ENCODE results near the gene WDR82. TPM values are rescaled to one million over a fixed set of nuclear protein-coding genes. Genes with fewer than 3 reads are reported as not detected.

WDR82 gene
- total RNA-seq, 1 donor from 2014 or later: 49.2 TPM

DNA sequence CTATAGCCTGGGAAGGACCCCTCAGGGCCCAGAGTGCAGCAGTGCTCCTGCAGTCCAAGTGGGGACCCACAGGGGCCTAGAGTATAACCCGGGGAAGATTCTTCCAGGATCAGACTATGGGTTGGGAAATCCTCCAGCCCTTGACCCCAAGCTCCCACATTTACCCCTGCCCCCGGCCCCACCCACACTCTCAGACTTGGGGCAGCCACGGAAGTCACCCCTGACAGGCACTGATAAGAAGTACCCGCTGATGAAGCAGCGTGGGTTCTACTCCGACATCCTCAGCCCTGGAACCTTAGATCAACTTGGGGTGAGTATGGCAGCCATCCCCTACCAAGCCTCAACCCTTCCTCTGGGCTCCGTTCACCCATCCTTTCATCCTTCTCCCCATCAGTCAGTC lies 44.0 kb upstream of the WDR82 start:
- Mint-ChIP-seq H3K27ac (no peak overlapping the region), H3K36me3 (no peaks in the 10 kb centered on the region), H3K27me3 (ENCODE audit: insufficient read depth, low read depth) (peaks cover 17% of the 10 kb centered on the region), H3K4me3 (no peak overlapping the region), H3K4me1 (peaks cover 23% of the 10 kb centered on the region), H3K9me3 (no peaks in the 10 kb centered on the region)
- Histone ChIP-seq H2AFZ (replicated peaks) (no peak overlapping the region), H3K36me3 (no peaks in the 10 kb centered on the region), H3K4me2 (no peak overlapping the region), H3K4me1 (peaks cover 7% of the 10 kb centered on the region), H3F3A (ENCODE audit: low read depth) (peaks cover 15% of the 10 kb centered on the region), H3K27me3 (peaks cover 22% of the 10 kb centered on the region), H3K4me3 (no peak overlapping the region), H3K9ac (no peak overlapping the region), H3K79me2 (ENCODE audit: low read depth) (no peaks in the 10 kb centered on the region), H4K20me1 (ENCODE audit: low read depth) (no peaks in the 10 kb centered on the region), H3K9me3 (ENCODE audit: low read depth) (no peaks in the 10 kb centered on the region), H3K27ac (no peak overlapping the region)
- TF ChIP-seq, protein P1, sequence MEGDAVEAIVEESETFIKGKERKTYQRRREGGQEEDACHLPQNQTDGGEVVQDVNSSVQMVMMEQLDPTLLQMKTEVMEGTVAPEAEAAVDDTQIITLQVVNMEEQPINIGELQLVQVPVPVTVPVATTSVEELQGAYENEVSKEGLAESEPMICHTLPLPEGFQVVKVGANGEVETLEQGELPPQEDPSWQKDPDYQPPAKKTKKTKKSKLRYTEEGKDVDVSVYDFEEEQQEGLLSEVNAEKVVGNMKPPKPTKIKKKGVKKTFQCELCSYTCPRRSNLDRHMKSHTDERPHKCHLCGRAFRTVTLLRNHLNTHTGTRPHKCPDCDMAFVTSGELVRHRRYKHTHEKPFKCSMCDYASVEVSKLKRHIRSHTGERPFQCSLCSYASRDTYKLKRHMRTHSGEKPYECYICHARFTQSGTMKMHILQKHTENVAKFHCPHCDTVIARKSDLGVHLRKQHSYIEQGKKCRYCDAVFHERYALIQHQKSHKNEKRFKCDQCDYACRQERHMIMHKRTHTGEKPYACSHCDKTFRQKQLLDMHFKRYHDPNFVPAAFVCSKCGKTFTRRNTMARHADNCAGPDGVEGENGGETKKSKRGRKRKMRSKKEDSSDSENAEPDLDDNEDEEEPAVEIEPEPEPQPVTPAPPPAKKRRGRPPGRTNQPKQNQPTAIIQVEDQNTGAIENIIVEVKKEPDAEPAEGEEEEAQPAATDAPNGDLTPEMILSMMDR (IDR thresholded peaks at IDR 0.05): no peak
- TF ChIP-seq EZH2 (IDR thresholded peaks at IDR 0.05): no peak
- DNase-seq (ENCODE audit: low spot score): no peak

DNA sequence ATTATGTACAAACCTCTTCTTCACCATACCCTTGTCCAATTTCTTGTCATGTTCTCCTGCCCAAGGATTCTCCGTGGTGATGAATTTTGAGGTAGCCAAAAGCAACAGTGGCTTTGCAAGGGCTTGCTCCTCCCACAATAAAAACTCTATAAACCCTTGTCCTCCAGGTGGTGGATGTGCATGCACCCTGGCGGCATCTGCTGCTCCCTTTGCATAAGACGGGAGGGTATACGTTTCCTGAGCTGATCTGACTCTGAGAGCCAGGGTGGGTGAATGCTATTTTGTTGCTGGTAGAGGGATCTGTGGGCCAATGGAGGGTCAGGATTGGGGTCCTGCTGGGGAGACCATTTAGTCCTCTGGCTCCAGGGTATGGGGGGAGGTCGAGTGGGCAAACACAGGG lies 43.0 kb upstream of the WDR82 start:
- H3K4me1 ChIP-seq: peaks cover 12% of the 10 kb centered on the region
- Mint-ChIP-seq H3K4me3 (no peak overlapping the region), H3K27me3 (ENCODE audit: insufficient read depth, low read depth) (peaks cover 18% of the 10 kb centered on the region), H3K4me1 (peaks cover 33% of the 10 kb centered on the region), H3K36me3 (no peaks in the 10 kb centered on the region), H3K9me3 (no peaks in the 10 kb centered on the region), H3K27ac (peak overlapping the region; percentile 19)
- H3F3A ChIP-seq (ENCODE audit: low read depth): peaks cover 20% of the 10 kb centered on the region
- H2AFZ ChIP-seq (replicated peaks): no peak overlapping the region
- H3K27ac ChIP-seq: no peak overlapping the region
- H3K4me2 ChIP-seq: no peak overlapping the region
- no peak for TF ChIP-seq EZH2 (IDR thresholded peaks at IDR 0.05)
- no peaks in the 10 kb centered on the region for H3K36me3 ChIP-seq
- H3K9ac ChIP-seq: no peak overlapping the region
- H3K27me3 ChIP-seq: peaks cover 22% of the 10 kb centered on the region
- no peak overlapping the region for H3K4me3 ChIP-seq
- no peaks in the 10 kb centered on the region for H3K9me3 ChIP-seq (ENCODE audit: low read depth)
- DNase-seq (ENCODE audit: low spot score): no peak
- no peaks in the 10 kb centered on the region for H3K79me2 ChIP-seq (ENCODE audit: low read depth)
- H4K20me1 ChIP-seq (ENCODE audit: low read depth): no peaks in the 10 kb centered on the region

GRCh38 chr3:52319921-52320595 lies 41.6 kb upstream of the WDR82 start:
- H3K27me3 ChIP-seq: peaks cover 22% of the 10 kb centered on the region
- no peaks in the 10 kb centered on the region for H3K36me3 ChIP-seq
- peak overlapping the region; percentile 9 for H3K4me2 ChIP-seq
- H3K4me1 ChIP-seq: peaks cover 12% of the 10 kb centered on the region
- H3K4me1 Mint-ChIP-seq: peaks cover 47% of the 10 kb centered on the region
- TF ChIP-seq, protein P1 (IDR thresholded peaks at IDR 0.05): no peak
- TF ChIP-seq EZH2 (IDR thresholded peaks at IDR 0.05) (no peak), EZH2phosphoT487 (IDR thresholded peaks at IDR 0.05) (no peak)
- no peaks in the 10 kb centered on the region for H3K9me3 ChIP-seq (ENCODE audit: low read depth)
- no peaks in the 10 kb centered on the region for H3K36me3 Mint-ChIP-seq
- H4K20me1 ChIP-seq (ENCODE audit: low read depth): no peaks in the 10 kb centered on the region
- H3K4me3 Mint-ChIP-seq: no peak overlapping the region
- no peak overlapping the region for H3K9ac ChIP-seq
- no peak overlapping the region for H3K4me3 ChIP-seq
- H3K27ac Mint-ChIP-seq: peak overlapping the region; percentile 34
- DNase-seq (ENCODE audit: low spot score): no peak
- H3K79me2 ChIP-seq (ENCODE audit: low read depth): no peaks in the 10 kb centered on the region
- H3K9me3 Mint-ChIP-seq: no peaks in the 10 kb centered on the region
- peaks cover 21% of the 10 kb centered on the region for H3K27me3 Mint-ChIP-seq (ENCODE audit: insufficient read depth, low read depth)
- H2AFZ ChIP-seq (replicated peaks): peak overlapping the region; percentile 31
- H3F3A ChIP-seq (ENCODE audit: low read depth): peaks cover 20% of the 10 kb centered on the region
- no peak overlapping the region for H3K27ac ChIP-seq

- H3K27me3 ChIP-seq: peaks cover 22% of the 10 kb centered on the region
- peak overlapping the region; percentile 84 for H3K4me2 ChIP-seq
- H3K36me3 ChIP-seq: no peaks in the 10 kb centered on the region
- no peaks in the 10 kb centered on the region for H4K20me1 ChIP-seq (ENCODE audit: low read depth)
- H3K27me3 Mint-ChIP-seq (ENCODE audit: insufficient read depth, low read depth): peaks cover 23% of the 10 kb centered on the region
- no peaks in the 10 kb centered on the region for H3K9me3 Mint-ChIP-seq
- H3K4me1 ChIP-seq: peaks cover 22% of the 10 kb centered on the region
- H3K4me1 Mint-ChIP-seq: peaks cover 64% of the 10 kb centered on the region
- no peaks in the 10 kb centered on the region for H3K79me2 ChIP-seq (ENCODE audit: low read depth)
- no peaks in the 10 kb centered on the region for H3K9me3 ChIP-seq (ENCODE audit: low read depth)
- H3K36me3 Mint-ChIP-seq: no peaks in the 10 kb centered on the region
- no peak overlapping the region for H2AFZ ChIP-seq (replicated peaks)
- TF ChIP-seq, protein P1 (IDR thresholded peaks at IDR 0.05): no peak
- no peak for TF ChIP-seq EZH2 (IDR thresholded peaks at IDR 0.05)
- no peak for TF ChIP-seq EZH2phosphoT487 (IDR thresholded peaks at IDR 0.05)
- H3K27ac Mint-ChIP-seq: no peak overlapping the region
- H3K27ac ChIP-seq: no peak overlapping the region
- H3K4me3 Mint-ChIP-seq: peak overlapping the region; percentile 19
- peaks cover 27% of the 10 kb centered on the region for H3F3A ChIP-seq (ENCODE audit: low read depth)
- no peak for DNase-seq (ENCODE audit: low spot score)
- H3K9ac ChIP-seq: no peak overlapping the region
- H3K4me3 ChIP-seq: peak overlapping the region; percentile 45
Measured at GRCh38 chr3:52318186-52318816, 39.9 kb upstream of the WDR82 start.

Measured in neural progenitor cell (in vitro differentiated cells).